Measurements from ENCODE around the gene PIP5K1B. TPM values are rescaled to one million over a fixed set of nuclear protein-coding genes. Genes with fewer than 3 reads are reported as not detected.

The PIP5K1B gene
- total and polyA plus RNA-seq, 2 experiments from 2014 or later, result 3.7 to 10.2 TPM

GRCh38 chr9:68904454-68904853, 199.4 kb downstream of the PIP5K1B start:
- Histone ChIP-seq H3K9me3 (ENCODE audit: low read depth) (no peaks in the 10 kb centered on the region), H3K79me2 (no peaks in the 10 kb centered on the region), H3K4me2 (no peak overlapping the region), H3K27ac (no peak overlapping the region), H3K27me3 (no peaks in the 10 kb centered on the region), H3K9me2 (replicated peaks; ENCODE audit: insufficient read depth) (no peaks in the 10 kb centered on the region), H3K36me3 (replicated peaks; ENCODE audit: insufficient read depth, low read depth) (no peaks in the 10 kb centered on the region), H4K20me1 (ENCODE audit: insufficient read depth, poor library complexity, severe bottlenecking) (no peaks in the 10 kb centered on the region), H3K4me3 (no peak overlapping the region), H3K4me1 (ENCODE audit: insufficient read depth) (no peaks in the 10 kb centered on the region), H2AFZ (no peak overlapping the region)
- TF ChIP-seq EZH2 (IDR thresholded peaks at IDR 0.05; ENCODE audit: borderline replicate concordance), result no peak
- TF ChIP-seq CTCF (IDR thresholded peaks at IDR 0.05; ENCODE audit: poor library complexity), result no peak
- no peak for TF ChIP-seq EZH2phosphoT487 (IDR thresholded peaks at IDR 0.05; ENCODE audit: low read depth, severe bottlenecking, unreplicated experiment)
- WGBS (ENCODE audit: low lambda C conversion rate, missing lambda C conversion rate), result 74% methylated on average over 6 of the region's 6 CpGs
- no peak for DNase-seq (ENCODE audit: low spot score)

DNA sequence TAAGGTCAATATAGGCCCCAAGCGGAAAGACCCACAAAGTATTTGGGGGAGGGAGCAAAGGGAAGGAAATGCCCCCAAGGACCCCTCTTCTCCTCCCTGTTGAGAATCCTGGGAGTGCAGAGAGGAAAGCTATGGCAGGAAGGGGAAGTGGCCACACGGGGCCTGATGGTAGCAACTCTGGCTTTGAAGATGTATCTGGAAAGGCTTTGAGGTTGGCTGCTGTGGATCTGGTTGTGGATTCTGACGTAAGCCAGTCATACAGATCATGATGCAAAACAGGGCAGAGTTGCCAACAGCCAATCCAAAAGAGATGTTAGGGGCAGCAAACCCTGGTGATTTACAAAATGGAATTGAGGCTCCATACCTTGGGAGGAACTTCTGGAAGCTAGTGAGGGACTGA, 200.1 kb downstream of the PIP5K1B start:
- 36% methylated on average over 3 of the region's 3 CpGs for WGBS (ENCODE audit: low lambda C conversion rate, missing lambda C conversion rate)
- Histone ChIP-seq H2AFZ (no peak overlapping the region), H3K36me3 (replicated peaks; ENCODE audit: insufficient read depth, low read depth) (no peaks in the 10 kb centered on the region), H3K4me3 (no peak overlapping the region), H3K4me2 (no peak overlapping the region), H3K9me3 (ENCODE audit: low read depth) (no peaks in the 10 kb centered on the region), H3K27me3 (no peaks in the 10 kb centered on the region), H3K27ac (no peak overlapping the region), H3K4me1 (ENCODE audit: insufficient read depth) (no peaks in the 10 kb centered on the region), H3K79me2 (no peaks in the 10 kb centered on the region), H4K20me1 (ENCODE audit: insufficient read depth, poor library complexity, severe bottlenecking) (no peaks in the 10 kb centered on the region), H3K9me2 (replicated peaks; ENCODE audit: insufficient read depth) (no peaks in the 10 kb centered on the region)
- DNase-seq (ENCODE audit: low spot score), result no peak
- TF ChIP-seq EZH2phosphoT487 (IDR thresholded peaks at IDR 0.05; ENCODE audit: low read depth, severe bottlenecking, unreplicated experiment) (no peak), EZH2 (IDR thresholded peaks at IDR 0.05; ENCODE audit: borderline replicate concordance) (no peak), CTCF (IDR thresholded peaks at IDR 0.05; ENCODE audit: poor library complexity) (no peak)

DNA sequence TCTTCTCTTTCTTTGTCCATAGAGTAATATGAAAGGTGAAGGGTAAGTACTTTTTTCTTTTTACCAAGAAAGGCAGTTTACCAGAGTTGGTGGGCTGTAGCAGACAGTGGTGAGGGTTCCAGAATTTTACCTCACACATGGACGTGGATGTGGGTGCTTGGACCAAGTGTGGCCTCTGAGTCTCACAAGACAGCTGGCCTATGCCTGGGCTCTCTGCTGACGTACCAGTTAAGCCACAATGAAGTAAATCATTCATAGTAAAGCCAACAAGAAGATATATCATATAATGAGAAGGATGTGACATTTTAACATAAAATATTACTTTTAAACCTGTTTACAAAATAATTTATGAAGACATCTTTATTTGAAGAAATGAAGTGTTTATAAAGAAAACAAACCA, 202.9 kb downstream of the PIP5K1B start:
- Histone ChIP-seq H3K9me2 (replicated peaks; ENCODE audit: insufficient read depth) (no peaks in the 10 kb centered on the region), H3K4me2 (no peak overlapping the region), H3K9me3 (ENCODE audit: low read depth) (no peaks in the 10 kb centered on the region), H3K27ac (no peak overlapping the region), H3K36me3 (replicated peaks; ENCODE audit: insufficient read depth, low read depth) (no peaks in the 10 kb centered on the region), H3K79me2 (no peaks in the 10 kb centered on the region), H2AFZ (no peak overlapping the region), H4K20me1 (ENCODE audit: insufficient read depth, poor library complexity, severe bottlenecking) (no peaks in the 10 kb centered on the region), H3K4me1 (ENCODE audit: insufficient read depth) (no peaks in the 10 kb centered on the region), H3K4me3 (no peak overlapping the region), H3K27me3 (no peaks in the 10 kb centered on the region)
- WGBS (ENCODE audit: low lambda C conversion rate, missing lambda C conversion rate), result 91% methylated on average over 2 of the region's 2 CpGs
- no peak for DNase-seq (ENCODE audit: low spot score)
- TF ChIP-seq CTCF (IDR thresholded peaks at IDR 0.05; ENCODE audit: poor library complexity), result no peak

DNA sequence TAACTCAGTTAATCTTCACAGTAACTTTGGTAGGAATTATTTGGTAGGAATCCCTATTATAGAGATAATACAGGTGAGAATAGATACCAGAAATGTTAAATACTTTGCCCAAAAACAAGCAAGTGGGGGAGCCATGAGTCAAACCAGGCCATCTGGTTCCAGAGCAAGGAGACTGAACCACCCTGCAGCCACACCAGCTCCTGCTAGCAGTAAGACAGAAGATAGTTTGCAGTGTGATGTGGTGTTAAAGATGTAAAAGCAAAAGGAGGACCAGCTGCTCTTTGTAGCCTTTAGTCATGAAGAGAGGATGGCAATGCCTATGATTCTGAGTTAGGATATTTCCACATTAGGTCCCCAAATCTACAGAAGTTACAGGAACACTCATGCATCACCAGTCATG, 207.5 kb downstream of the PIP5K1B start:
- no peaks in the 10 kb centered on the region for H3K4me1 ChIP-seq (ENCODE audit: insufficient read depth)
- no peaks in the 10 kb centered on the region for H3K9me2 ChIP-seq (replicated peaks; ENCODE audit: insufficient read depth)
- no peaks in the 10 kb centered on the region for H3K27me3 ChIP-seq
- no peaks in the 10 kb centered on the region for H4K20me1 ChIP-seq (ENCODE audit: insufficient read depth, poor library complexity, severe bottlenecking)
- no peak overlapping the region for H3K4me2 ChIP-seq
- no peak overlapping the region for H2AFZ ChIP-seq
- H3K36me3 ChIP-seq (replicated peaks; ENCODE audit: insufficient read depth, low read depth), result no peaks in the 10 kb centered on the region
- TF ChIP-seq CTCF (IDR thresholded peaks at IDR 0.05; ENCODE audit: poor library complexity), result no peak
- TF ChIP-seq EZH2phosphoT487 (IDR thresholded peaks at IDR 0.05; ENCODE audit: low read depth, severe bottlenecking, unreplicated experiment), result no peak
- no peak for TF ChIP-seq EZH2 (IDR thresholded peaks at IDR 0.05; ENCODE audit: borderline replicate concordance)
- no peak overlapping the region for H3K27ac ChIP-seq
- H3K79me2 ChIP-seq, result no peaks in the 10 kb centered on the region
- no peaks in the 10 kb centered on the region for H3K9me3 ChIP-seq (ENCODE audit: low read depth)
- H3K4me3 ChIP-seq, result no peak overlapping the region
- DNase-seq (ENCODE audit: low spot score), result no peak

Measured in hepatocyte (in vitro differentiated cells).